HEK293 (cell line): ENCODE data around the gene PACSIN2.

Experiments
- CTCF ChIA-PET: fragments of 350-600 bp; formaldehyde crosslinking; extraction: SDS; loops from one replicate; lab custom pipeline; 2021; ENCODE audit warnings: antibody characterized with exemption; lab: Yijun Ruan, JAX
- POLR2A ChIA-PET: fragments of 300-600 bp; formaldehyde crosslinking; extraction: SDS; loops from one replicate; lab custom pipeline; 2020; ENCODE audit warnings: antibody characterized with exemption, inconsistent platforms; lab: Yijun Ruan, JAX
- H3K27ac ChIP-seq: fragments of 200-500 bp; sonication (Bioruptor generic); 2 replicates; pipeline ENCODE4 v1.5.1; 2014; ENCODE audit warnings: low read depth, low read length, control low read depth, inconsistent platforms; ENCODE audit errors: extremely low read depth
- H3K36me3 ChIP-seq, 2 experiments: fragments of 200-500 bp in 1 of 2; sonication (Bioruptor generic) in 1 of 2; 1 replicate in 1 of 2; 2 replicates in 1 of 2; pipeline ENCODE4 v1.5.1; 2014 to 2017; ENCODE audit warnings: inconsistent platforms in 2 of 2, low read length in 2 of 2; ENCODE audit not compliant: control insufficient read depth in 2 of 2, insufficient read depth in 1 of 2
- H3K4me1 ChIP-seq: fragments of 200-500 bp; sonication (Bioruptor generic); 2 replicates; pipeline ENCODE4 v1.5.1; 2014; ENCODE audit warnings: mild to moderate bottlenecking, low read length, inconsistent platforms; ENCODE audit not compliant: control insufficient read depth, insufficient read depth
- H3K4me3 ChIP-seq: 2 replicates; pipeline ENCODE4 v1.5.1; 2011; ENCODE audit warnings: low read depth, mild to moderate bottlenecking, control low read depth, low read length, moderate library complexity
- H3K9me3 ChIP-seq: fragments of 200-500 bp; sonication (Bioruptor generic); 2 replicates; pipeline ENCODE4 v1.5.1; 2014; ENCODE audit warnings: low read depth, low read length, inconsistent platforms; ENCODE audit not compliant: control insufficient read depth, insufficient read depth
- ATF2 ChIP-seq: fragments of 450-650 bp; formaldehyde crosslinking; IDR thresholded peaks from 2 replicates; pipeline ENCODE4 v1.5.1; 2016; ENCODE audit warnings: missing biosample characterization, missing genetic modification characterization, low read depth
- ZBTB11 ChIP-seq: fragments of 450-650 bp; formaldehyde crosslinking; conservative IDR thresholded peaks from 2 replicates; pipeline ENCODE4 v1.5.1; 2016; ENCODE audit warnings: low read depth, missing biosample characterization, missing genetic modification characterization
- ZNF121 ChIP-seq: fragments of 450-650 bp; formaldehyde crosslinking; IDR thresholded peaks from 2 replicates; pipeline ENCODE4 v1.5.1; 2016; ENCODE audit warnings: missing biosample characterization, missing genetic modification characterization
- ZNF248 ChIP-seq: fragments of 450-650 bp; formaldehyde crosslinking; IDR thresholded peaks from 2 replicates; pipeline ENCODE4 v1.5.1; 2017; ENCODE audit warnings: missing biosample characterization, missing genetic modification characterization
- ZNF274 ChIP-seq, 2 experiments: fragments of 200-500 bp in 1 of 2; fragments of 450-650 bp in 1 of 2; sonication (Bioruptor generic) in 1 of 2; formaldehyde crosslinking in 1 of 2; IDR thresholded peaks; 2 replicates each; pipeline versions ENCODE4 v1.5.1 to v1.6.1; 2014 to 2016; ENCODE audit warnings: borderline replicate concordance in 1 of 2, inconsistent platforms in 1 of 2, low read length in 1 of 2, missing biosample characterization in 1 of 2, missing genetic modification characterization in 1 of 2
- ZNF350 ChIP-seq: fragments of 450-650 bp; formaldehyde crosslinking; IDR thresholded peaks from 2 replicates; pipeline ENCODE4 v1.5.0; 2017; ENCODE audit warnings: missing biosample characterization, mild to moderate bottlenecking, missing genetic modification characterization
- ZNF433 ChIP-seq: fragments of 450-650 bp; formaldehyde crosslinking; IDR thresholded peaks from 2 replicates; pipeline ENCODE4 v1.5.1; 2016; ENCODE audit warnings: missing biosample characterization, missing genetic modification characterization, low read depth
- ZNF585B ChIP-seq: fragments of 450-650 bp; formaldehyde crosslinking; IDR thresholded peaks from 2 replicates; pipeline ENCODE4 v1.5.1; 2016; ENCODE audit warnings: missing biosample characterization, missing genetic modification characterization
- ZNF596 ChIP-seq: fragments of 450-650 bp; IDR thresholded peaks from 2 replicates; pipeline ENCODE4 v1.5.0; 2018; ENCODE audit warnings: missing biosample characterization, mild to moderate bottlenecking, missing genetic modification characterization, moderate library complexity
- ZNF664 ChIP-seq: fragments of 450-650 bp; formaldehyde crosslinking; IDR thresholded peaks from 2 replicates; pipeline ENCODE4 v1.5.1; 2016; ENCODE audit warnings: missing biosample characterization, missing genetic modification characterization
- ZSCAN5A ChIP-seq: fragments of 450-650 bp; formaldehyde crosslinking; IDR thresholded peaks from 2 replicates; pipeline ENCODE4 v1.5.1; 2016; ENCODE audit warnings: missing biosample characterization, missing genetic modification characterization

PACSIN2 gene

GRCh38 chr22:42984397-42984796 is 30.6 kb downstream of the PACSIN2 start:
- H3K36me3 ChIP-seq: no peaks in the 10 kb centered on the region
- no peak overlapping the region for H3K4me3 ChIP-seq
- TF ChIP-seq ZNF433 (tag by site-specific recombination) (no peak), ZNF596 (tag by site-specific recombination) (no peak), ZBTB11 (no peak), ZNF248 (tag by site-specific recombination) (no peak), ZNF585B (tag by site-specific recombination) (no peak)
- peaks cover 4% of the 10 kb centered on the region; the same call in 1 of the 2 replicates for H3K4me1 ChIP-seq
- CTCF ChIA-PET: interaction anchor here (1.1 to 1.8 kb wide), 2 partner anchors 68 to 117 kb away, joined by 3 to 5 read pairs; no protein-coding TSS in a partner anchor
- no peaks in the 10 kb centered on the region for H3K9me3 ChIP-seq
- POLR2A ChIA-PET: interaction anchor here (0.5 to 1.5 kb wide), 2 partner anchors 31 to 32 kb away, joined by 3 to 6 read pairs; partner anchors contain the start of gene PACSIN2
- H3K27ac ChIP-seq: no peak overlapping the region

GRCh38 chr22:42983470-42983869 is 31.5 kb downstream of the PACSIN2 start:
- Histone ChIP-seq H3K9me3 (no peaks in the 10 kb centered on the region), H3K4me3 (no peak overlapping the region), H3K4me1 (peaks cover 4% of the 10 kb centered on the region; the same call in 1 of the 2 replicates), H3K36me3 (no peaks in the 10 kb centered on the region), H3K27ac (no peak overlapping the region)
- no peak for TF ChIP-seq ZNF350 (tag by site-specific recombination)
- TF ChIP-seq ZNF121 (tag by site-specific recombination): peak; percentile 80
- POLR2A ChIA-PET: no interaction called here
- CTCF ChIA-PET: interaction anchor here (1.8 kb wide), 1 partner anchor 116 kb away, joined by 5 read pairs; no protein-coding TSS in a partner anchor

- POLR2A ChIA-PET: no interaction called here
- Histone ChIP-seq H3K9me3 (no peaks in the 10 kb centered on the region), H3K4me3 (no peak overlapping the region), H3K4me1 (0 out of 2 replicates have a peak, but pooled peaks cover 6% of the 10 kb centered on the region), H3K36me3 (no peaks in the 10 kb centered on the region), H3K27ac (no peak overlapping the region)
- CTCF ChIA-PET: interaction anchor here (1.1 kb wide), 1 partner anchor 9 kb away, joined by 3 read pairs; no protein-coding TSS in a partner anchor
- TF ChIP-seq ZNF274 (IDR thresholded peaks at IDR 0.05; ENCODE audit: low read length): no peak
- TF ChIP-seq ZNF274 (tag by site-specific recombination; IDR thresholded peaks at IDR 0.05; ENCODE audit: borderline replicate concordance): no peak
- TF ChIP-seq ZSCAN5A (tag by site-specific recombination): no peak
- TF ChIP-seq ZNF664 (tag by site-specific recombination): no peak
- TF ChIP-seq ATF2 (tag by site-specific recombination): no peak
These were observed 35.3 kb downstream of the PACSIN2 start for GRCh38 chr22:42979606-42980005.
